ENCODE results near the gene NANOS1. TPM values are rescaled to one million over a fixed set of nuclear protein-coding genes. Genes with fewer than 3 reads are reported as not detected.

Gene NANOS1
- total RNA-seq, 1 donor from 2014 or later: 0.79 TPM

DNA sequence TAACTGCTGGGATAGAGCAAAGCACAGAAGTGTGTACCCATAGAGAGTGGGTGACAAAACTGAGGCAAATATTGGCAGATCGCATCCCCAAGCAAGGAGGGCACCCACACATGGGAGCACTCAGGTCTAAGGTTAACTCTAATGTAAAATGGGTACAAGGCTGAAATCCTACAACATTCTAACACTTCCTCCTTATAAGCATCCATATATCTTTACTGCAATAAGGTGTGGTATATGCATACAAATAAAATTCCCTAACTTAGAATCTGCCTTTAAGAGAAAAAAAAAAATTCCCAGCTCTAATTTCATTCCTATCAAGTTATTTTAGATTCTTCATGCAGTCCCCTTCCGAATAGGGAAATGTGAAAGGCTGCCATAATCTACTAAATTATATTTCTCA is 32.4 kb downstream of the NANOS1 start:
- Histone ChIP-seq H3K27me3 (ENCODE audit: control insufficient read depth, insufficient read depth, low read length) (no peaks in the 10 kb centered on the region), H3K4me3 (ENCODE audit: low read depth, low read length) (no peak overlapping the region), H3K36me3 (ENCODE audit: control insufficient read depth, insufficient read depth, low read length) (peaks cover 25% of the 10 kb centered on the region)
- TF ChIP-seq, protein P1, sequence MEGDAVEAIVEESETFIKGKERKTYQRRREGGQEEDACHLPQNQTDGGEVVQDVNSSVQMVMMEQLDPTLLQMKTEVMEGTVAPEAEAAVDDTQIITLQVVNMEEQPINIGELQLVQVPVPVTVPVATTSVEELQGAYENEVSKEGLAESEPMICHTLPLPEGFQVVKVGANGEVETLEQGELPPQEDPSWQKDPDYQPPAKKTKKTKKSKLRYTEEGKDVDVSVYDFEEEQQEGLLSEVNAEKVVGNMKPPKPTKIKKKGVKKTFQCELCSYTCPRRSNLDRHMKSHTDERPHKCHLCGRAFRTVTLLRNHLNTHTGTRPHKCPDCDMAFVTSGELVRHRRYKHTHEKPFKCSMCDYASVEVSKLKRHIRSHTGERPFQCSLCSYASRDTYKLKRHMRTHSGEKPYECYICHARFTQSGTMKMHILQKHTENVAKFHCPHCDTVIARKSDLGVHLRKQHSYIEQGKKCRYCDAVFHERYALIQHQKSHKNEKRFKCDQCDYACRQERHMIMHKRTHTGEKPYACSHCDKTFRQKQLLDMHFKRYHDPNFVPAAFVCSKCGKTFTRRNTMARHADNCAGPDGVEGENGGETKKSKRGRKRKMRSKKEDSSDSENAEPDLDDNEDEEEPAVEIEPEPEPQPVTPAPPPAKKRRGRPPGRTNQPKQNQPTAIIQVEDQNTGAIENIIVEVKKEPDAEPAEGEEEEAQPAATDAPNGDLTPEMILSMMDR (IDR thresholded peaks at IDR 0.05; ENCODE audit: insufficient read depth, low read length, severe bottlenecking): no peak
- no peak for DNase-seq (ENCODE audit: low read depth)
- no peak for FAIRE-seq

DNA sequence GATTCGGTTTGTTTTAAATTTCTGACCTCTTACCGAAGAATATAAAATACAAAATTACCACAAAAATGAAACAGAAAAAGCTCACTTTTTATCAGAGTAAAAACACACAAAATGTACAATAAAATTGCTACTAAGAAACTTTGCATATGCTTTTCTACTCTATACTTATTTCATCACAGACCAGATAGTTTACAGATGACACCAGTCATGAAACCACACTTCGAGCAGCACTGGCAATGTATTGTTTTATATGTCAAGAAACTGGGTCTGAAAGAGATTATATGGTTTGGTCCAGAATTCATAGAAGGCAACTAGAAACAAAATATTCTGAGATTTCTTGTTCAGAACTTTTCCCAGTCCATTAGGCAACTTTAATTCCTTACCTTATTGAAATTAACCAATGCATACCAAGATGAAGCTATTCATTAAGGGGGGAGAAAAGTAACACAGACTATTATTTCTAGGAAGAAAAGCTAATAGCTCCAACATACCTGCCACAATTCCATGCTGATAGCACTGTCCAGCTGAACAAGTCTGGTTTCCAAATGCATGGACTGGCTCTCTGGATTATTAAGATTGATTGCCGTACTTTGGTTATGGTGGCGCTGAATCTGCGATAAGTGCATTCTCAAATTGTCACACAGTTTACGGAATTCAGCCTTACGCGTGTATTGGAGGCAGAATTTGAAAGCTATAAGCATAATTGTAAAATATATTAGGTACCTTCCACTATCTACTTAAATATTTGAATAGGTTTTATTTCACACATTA is 41.1 kb downstream of the NANOS1 start:
- no peaks in the 10 kb centered on the region for H3K27me3 ChIP-seq (ENCODE audit: control insufficient read depth, insufficient read depth, low read length)
- TF ChIP-seq, protein P1 (IDR thresholded peaks at IDR 0.05; ENCODE audit: insufficient read depth, low read length, severe bottlenecking): no peak
- DNase-seq (ENCODE audit: low read depth): no peak
- H3K4me3 ChIP-seq (ENCODE audit: low read depth, low read length): no peak overlapping the region
- peaks cover 17% of the 10 kb centered on the region for H3K36me3 ChIP-seq (ENCODE audit: control insufficient read depth, insufficient read depth, low read length)
- FAIRE-seq: no peak

DNA sequence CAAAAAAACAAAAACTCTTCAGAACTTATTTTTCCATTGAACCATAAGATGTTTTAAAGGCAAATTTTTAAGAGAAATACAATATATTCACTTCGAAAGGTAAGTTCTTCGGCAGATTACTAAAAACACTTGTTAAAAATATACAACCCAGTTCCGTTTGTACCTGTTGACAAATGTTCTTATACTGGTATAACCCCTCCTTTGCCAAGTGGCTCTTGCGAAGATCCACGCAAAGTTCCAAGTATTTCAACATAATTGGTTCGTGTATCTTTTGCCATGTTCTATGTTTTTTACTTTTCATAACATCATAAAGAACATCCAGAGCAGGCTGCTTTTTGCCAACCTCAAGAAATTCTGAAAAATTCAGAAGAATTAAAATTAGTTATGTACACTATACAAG is 44.1 kb downstream of the NANOS1 start:
- Histone ChIP-seq H3K27me3 (ENCODE audit: control insufficient read depth, insufficient read depth, low read length) (no peaks in the 10 kb centered on the region), H3K36me3 (ENCODE audit: control insufficient read depth, insufficient read depth, low read length) (peaks cover 11% of the 10 kb centered on the region), H3K4me3 (ENCODE audit: low read depth, low read length) (no peak overlapping the region)
- TF ChIP-seq, protein P1 (IDR thresholded peaks at IDR 0.05; ENCODE audit: insufficient read depth, low read length, severe bottlenecking): no peak
- DNase-seq (ENCODE audit: low read depth): no peak
- FAIRE-seq: no peak

DNA sequence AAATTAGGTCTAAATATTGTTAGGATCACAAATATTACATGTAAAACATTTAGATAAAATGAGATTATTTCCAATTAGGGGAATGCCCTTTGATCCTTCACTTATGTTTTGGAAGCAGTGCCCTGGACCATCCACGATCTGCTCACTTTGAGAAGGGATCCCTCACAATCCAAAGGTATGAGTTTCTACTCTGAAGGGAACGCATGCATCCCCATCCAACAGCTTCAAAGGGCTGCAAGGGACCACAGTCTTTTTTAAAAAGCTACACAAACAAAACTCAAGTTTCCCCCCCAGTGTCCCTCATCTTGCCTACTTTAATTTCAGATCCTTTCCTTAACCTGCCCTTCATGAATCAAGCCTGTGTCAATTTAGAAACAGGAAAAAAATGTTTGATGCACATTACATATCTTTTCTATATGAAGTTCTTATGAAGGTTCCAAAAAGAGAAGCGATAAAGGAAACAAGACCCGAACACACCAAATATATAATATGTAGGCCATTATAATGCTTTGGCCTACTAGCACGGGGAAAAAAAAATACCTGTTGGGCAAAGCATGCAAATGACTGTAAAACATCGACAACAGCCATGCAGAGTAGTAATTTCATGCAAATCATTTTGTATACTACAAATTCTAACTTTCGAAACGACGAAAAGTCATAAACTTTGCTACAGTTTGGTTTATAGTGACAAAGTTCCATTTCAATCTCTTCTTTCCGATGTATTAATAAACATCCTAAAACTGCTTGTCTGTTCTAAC is 49.1 kb downstream of the NANOS1 start:
- no peak for FAIRE-seq
- peak overlapping the region; percentile 99 for H3K4me3 ChIP-seq (ENCODE audit: low read depth, low read length)
- no peak for DNase-seq (ENCODE audit: low read depth)
- peaks cover 3% of the 10 kb centered on the region for H3K36me3 ChIP-seq (ENCODE audit: control insufficient read depth, insufficient read depth, low read length)
- TF ChIP-seq, protein P1 (IDR thresholded peaks at IDR 0.05; ENCODE audit: insufficient read depth, low read length, severe bottlenecking): no peak
- H3K27me3 ChIP-seq (ENCODE audit: control insufficient read depth, insufficient read depth, low read length): no peaks in the 10 kb centered on the region

DNA sequence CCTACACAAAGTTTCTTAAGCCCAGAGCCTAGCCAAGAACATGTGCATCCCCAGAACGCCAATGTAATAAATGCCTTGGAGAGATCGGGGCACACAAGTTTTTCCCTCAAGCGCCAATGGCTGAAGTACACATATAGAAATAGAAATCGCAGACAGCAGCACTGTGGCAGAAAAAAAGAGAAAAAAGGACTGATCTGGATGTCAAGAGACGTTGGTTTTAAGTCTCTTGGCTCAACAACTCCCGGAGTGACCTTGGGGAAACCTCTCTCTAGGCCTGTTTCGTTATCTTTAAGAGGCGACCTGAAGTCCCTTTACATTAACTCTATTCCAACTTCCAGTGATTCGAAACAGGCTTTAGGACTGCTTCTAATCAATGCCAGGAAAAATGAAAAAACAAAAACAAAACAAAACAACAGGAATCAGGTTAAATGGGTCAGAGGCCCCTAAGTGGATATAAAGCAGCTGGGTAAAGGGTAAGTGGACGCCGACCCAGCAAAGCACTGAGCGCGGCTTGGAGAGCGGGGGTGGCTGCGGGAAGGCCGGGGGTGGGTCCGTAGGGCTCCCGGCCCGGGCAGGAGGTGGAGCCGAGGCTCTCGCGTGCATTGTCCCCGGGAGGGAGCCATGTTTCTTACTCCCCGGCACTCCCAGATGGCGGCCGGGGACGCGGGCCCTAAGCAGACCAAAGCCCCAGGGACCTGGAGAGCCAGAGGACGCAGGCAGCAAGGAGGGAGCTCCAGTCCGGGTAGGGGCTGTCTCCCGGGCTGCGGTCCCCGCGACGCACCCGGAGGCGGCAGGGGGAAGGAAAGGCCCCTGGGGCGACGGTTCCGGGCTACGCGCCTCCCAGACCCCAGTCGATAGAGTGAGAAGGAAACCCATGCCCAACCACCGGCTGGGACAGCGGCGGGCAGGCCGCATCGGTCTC is 50.3 kb downstream of the NANOS1 start:
- Histone ChIP-seq H3K36me3 (ENCODE audit: control insufficient read depth, insufficient read depth, low read length) (peaks cover 1% of the 10 kb centered on the region), H3K27me3 (ENCODE audit: control insufficient read depth, insufficient read depth, low read length) (no peaks in the 10 kb centered on the region), H3K4me3 (ENCODE audit: low read depth, low read length) (peak overlapping the region; percentile 99)
- FAIRE-seq (no peak), DNase-seq (ENCODE audit: low read depth) (peak; percentile 64)
- TF ChIP-seq, protein P1 (IDR thresholded peaks at IDR 0.05; ENCODE audit: insufficient read depth, low read length, severe bottlenecking): no peak
